Coronary artery (tissue), 2 donors: ENCODE data around the gene BRICD5.

Experiments used
- DNase-seq: peaks from one replicate; pipeline ENCODE4 v3.0.0-alpha.2; 2017; ENCODE audit warnings: low spot score
- H3K27ac ChIP-seq, 2 donors: fragments of 200-600 bp; sonication (generic); one replicate each; pipeline ENCODE4 v1.5.1; 2016 to 2019
- H3K4me3 ChIP-seq: fragments of 200-600 bp; sonication (generic); 2 replicates; pipeline ENCODE4 v1.5.1; 2016; ENCODE audit warnings: mild to moderate bottlenecking, moderate library complexity
- TF ChIP-seq, protein P1 (sequence below): fragments of 200-600 bp; sonication (generic); IDR thresholded peaks from one replicate; pipeline ENCODE4 v1.5.1; 2019; ENCODE audit warnings: antibody characterized with exemption

The BRICD5 gene

GRCh38 chr16:2196981-2197511 lies 13.6 kb downstream of the BRICD5 start:
- no peak overlapping the region for H3K27ac ChIP-seq
- TF ChIP-seq, protein P1, sequence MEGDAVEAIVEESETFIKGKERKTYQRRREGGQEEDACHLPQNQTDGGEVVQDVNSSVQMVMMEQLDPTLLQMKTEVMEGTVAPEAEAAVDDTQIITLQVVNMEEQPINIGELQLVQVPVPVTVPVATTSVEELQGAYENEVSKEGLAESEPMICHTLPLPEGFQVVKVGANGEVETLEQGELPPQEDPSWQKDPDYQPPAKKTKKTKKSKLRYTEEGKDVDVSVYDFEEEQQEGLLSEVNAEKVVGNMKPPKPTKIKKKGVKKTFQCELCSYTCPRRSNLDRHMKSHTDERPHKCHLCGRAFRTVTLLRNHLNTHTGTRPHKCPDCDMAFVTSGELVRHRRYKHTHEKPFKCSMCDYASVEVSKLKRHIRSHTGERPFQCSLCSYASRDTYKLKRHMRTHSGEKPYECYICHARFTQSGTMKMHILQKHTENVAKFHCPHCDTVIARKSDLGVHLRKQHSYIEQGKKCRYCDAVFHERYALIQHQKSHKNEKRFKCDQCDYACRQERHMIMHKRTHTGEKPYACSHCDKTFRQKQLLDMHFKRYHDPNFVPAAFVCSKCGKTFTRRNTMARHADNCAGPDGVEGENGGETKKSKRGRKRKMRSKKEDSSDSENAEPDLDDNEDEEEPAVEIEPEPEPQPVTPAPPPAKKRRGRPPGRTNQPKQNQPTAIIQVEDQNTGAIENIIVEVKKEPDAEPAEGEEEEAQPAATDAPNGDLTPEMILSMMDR = no peak
- DNase-seq = no peak
- peak overlapping the region; percentile 78 for H3K4me3 ChIP-seq

- TF ChIP-seq, protein P1 = no peak
- DNase-seq = no peak
- Histone ChIP-seq H3K27ac (no peak within 1 kb of the TSS), H3K4me3 (peak within 1 kb of the TSS; percentile 78)
Measured at GRCh38 chr16:2196162-2196980, 14.3 kb downstream of the BRICD5 start, which contains the start of gene CASKIN1. Gene CASKIN1 (minus strand): TSS chr16:2196605. CDS start chr16:2196432, 173 bp downstream.

DNA sequence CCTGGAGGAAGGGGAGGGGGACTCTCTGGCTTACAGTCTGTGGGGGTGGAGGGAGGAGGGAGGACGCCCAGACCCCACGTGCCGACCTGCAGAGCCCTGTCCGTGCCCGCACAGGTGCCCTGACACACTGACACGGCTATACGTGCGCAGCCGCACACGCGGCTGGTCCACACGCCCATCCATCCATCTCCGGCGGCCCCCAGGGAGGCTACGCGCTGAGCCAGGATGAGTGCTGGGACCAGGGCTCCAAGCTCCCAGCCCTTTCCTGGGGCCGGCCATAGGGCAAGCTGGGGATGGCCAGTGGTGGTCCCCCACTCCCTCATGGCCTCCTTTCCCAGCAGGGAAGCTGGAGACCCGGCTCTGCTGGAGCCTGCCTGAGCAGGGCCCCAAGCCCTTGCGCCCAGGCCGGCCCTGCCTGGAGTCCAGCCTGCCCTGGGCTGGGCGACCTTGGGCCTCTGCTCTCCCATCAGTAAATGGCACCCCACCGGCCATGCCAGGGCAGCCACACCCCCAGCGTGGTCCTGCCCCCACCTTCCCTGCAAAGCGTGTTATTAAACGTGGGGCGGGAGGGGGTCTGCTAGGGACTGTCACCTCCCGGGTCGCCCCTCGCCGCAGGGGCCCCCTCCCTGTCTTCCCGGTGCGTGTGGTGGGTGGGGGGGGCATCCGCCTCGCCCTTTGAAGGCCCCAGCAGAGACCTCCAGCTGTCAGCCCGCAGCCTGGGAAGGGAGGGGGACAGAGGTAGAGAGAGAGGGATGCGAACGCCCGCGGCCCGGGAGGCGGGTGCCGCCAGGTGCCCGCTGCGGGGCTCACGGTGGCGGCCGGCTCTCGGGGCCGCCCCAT lies 15.1 kb downstream of the BRICD5 start:
- Histone ChIP-seq H3K4me3 (peak overlapping the region; percentile 78), H3K27ac (no peak overlapping the region)
- no peak for DNase-seq
- TF ChIP-seq, protein P1 = no peak

DNA sequence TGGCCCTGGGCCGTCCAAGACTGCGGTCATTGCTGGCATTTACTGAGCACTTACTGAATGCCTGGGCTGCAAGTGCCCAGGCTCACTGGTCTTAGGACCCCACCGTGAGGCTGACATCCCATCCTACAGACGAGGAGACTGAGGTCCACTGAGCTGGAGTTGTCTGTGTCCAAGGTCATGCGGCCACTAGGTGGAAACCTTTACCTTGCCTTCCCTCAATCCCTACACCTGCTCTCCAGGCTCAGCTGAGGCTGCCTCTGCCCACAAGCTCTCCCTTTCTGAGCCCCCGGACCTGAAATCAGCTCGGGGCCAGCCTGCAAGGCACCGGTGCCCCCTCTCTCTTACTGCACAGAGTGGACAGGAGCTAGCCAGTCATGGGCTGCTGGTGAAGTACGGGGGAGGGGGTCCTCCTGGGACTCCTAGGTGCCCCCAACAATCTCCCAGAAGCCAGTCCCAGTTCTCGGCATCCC lies 15.8 kb downstream of the BRICD5 start:
- TF ChIP-seq, protein P1 = no peak
- no peak for DNase-seq
- peak overlapping the region; percentile 78 for H3K4me3 ChIP-seq
- H3K27ac ChIP-seq = no peak overlapping the region

DNA sequence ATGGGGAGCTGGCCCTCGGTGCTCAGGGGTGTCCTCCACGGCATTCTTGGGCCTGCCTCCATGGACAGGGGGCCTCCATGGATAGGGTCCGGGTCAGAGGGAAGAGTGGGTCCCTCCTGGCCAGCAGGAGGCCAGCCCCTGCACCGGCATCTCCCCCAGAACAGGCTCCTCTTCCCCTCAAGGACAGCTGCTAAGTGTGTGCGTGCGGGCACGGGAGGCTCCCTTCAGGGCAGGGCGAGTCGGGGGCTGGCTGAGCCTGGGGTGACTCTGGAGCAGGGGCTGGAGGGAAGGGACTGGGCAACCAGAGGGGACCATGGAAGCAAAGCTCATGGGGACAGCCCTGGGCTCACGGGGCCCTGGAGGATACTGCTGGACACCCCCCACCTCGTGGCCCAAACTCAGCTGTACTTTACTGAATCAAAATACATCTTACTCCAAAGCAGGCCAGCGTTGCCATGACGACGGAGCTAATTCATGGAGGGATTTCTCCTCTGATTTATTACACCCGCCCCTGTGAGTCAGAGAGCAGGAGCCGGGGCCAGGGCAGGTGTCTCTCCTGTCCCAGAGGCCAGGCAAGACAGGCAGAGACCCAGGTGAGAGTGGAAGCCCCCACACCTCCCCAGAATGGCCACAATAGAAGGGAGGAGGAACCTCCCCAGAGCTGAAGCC lies 16.4 kb downstream of the BRICD5 start:
- H3K27ac ChIP-seq = no peak overlapping the region
- no peak for DNase-seq
- H3K4me3 ChIP-seq = no peak overlapping the region
- TF ChIP-seq, protein P1 = no peak

GRCh38 chr16:2191446-2191706 lies 19.3 kb downstream of the BRICD5 start:
- H3K4me3 ChIP-seq = no peak overlapping the region
- TF ChIP-seq, protein P1 = no peak
- H3K27ac ChIP-seq = no peak overlapping the region
- DNase-seq = no peak
